Mucosa of rectum (tissue), 2 donors: ENCODE results near the gene OR5H6.
"Not testable (repeated sequence)": the region's sequence is repeated elsewhere in the genome, so short reads cannot be mapped to it uniquely, and the experiment has no call there.

Experiments
- H3K27ac ChIP-seq, 2 donors: one replicate each; pipeline ENCODE4 v1.7.0; 2013; ENCODE audit warnings: inconsistent platforms in 2 of 2, low read depth in 2 of 2, low read length in 2 of 2
- H3K27me3 ChIP-seq, 2 donors: one replicate each; pipeline ENCODE4 v1.7.0; 2013; ENCODE audit warnings: low read length in 2 of 2; ENCODE audit not compliant: control insufficient read depth in 2 of 2, insufficient read depth in 2 of 2
- H3K36me3 ChIP-seq, 2 donors: one replicate each; pipeline ENCODE4 v1.7.0; 2013; ENCODE audit warnings: low read length in 2 of 2; ENCODE audit not compliant: control insufficient read depth in 2 of 2, insufficient read depth in 2 of 2
- H3K4me1 ChIP-seq, 2 donors: one replicate each; pipeline ENCODE4 v1.7.0; 2013; ENCODE audit warnings: low read length in 2 of 2, mild to moderate bottlenecking in 1 of 2; ENCODE audit not compliant: control insufficient read depth in 2 of 2, insufficient read depth in 2 of 2
- H3K4me3 ChIP-seq, 2 donors: one replicate each; pipeline ENCODE4 v1.7.0; 2013; ENCODE audit warnings: low read length in 2 of 2
- H3K9ac ChIP-seq, 2 donors: one replicate each; pipeline ENCODE4 v1.7.0; 2013; ENCODE audit warnings: low read length in 2 of 2, low read depth in 1 of 2, mild to moderate bottlenecking in 1 of 2
- H3K9me3 ChIP-seq, 2 donors: one replicate each; pipeline ENCODE4 v1.7.0; 2013; ENCODE audit warnings: low read length in 2 of 2; ENCODE audit not compliant: control insufficient read depth in 2 of 2
- donor health status: healthy.
- donor health status: Normal muscosa, but diverticular disease.

The OR5H6 gene

GRCh38 chr3:98263944-98264343 lies at the start of gene OR5H6:
OR5H6 (plus strand) TSS chr3:98264244; CDS start chr3:98264333, 89 bp downstream.
- Histone ChIP-seq H3K27ac (no peak within 1 kb of the TSS), H3K9me3 (no peaks in the 10 kb centered on the region), H3K27me3 (no peaks in the 10 kb centered on the region), H3K36me3 (no peaks in the 10 kb centered on the region), H3K4me3 (no peak within 1 kb of the TSS), H3K9ac (no peak within 1 kb of the TSS), H3K4me1 (no peaks in the 10 kb centered on the region)

GRCh38 chr3:98215051-98215450 lies 49.0 kb upstream of the OR5H6 start:
- Histone ChIP-seq H3K27me3 (no peaks in the 10 kb centered on the region), H3K9ac (no peak overlapping the region), H3K36me3 (no peaks in the 10 kb centered on the region), H3K27ac (no peak overlapping the region), H3K4me1 (no peaks in the 10 kb centered on the region), H3K9me3 (no peaks in the 10 kb centered on the region), H3K4me3 (no peak overlapping the region)

- H3K4me1 ChIP-seq = no peaks in the 10 kb centered on the region
- H3K9ac ChIP-seq = no peak overlapping the region
- H3K27me3 ChIP-seq = no peaks in the 10 kb centered on the region
- H3K9me3 ChIP-seq = no peaks in the 10 kb centered on the region
- H3K27ac ChIP-seq = no peak overlapping the region
- H3K4me3 ChIP-seq = no peak overlapping the region
- no peaks in the 10 kb centered on the region for H3K36me3 ChIP-seq
Measured at GRCh38 chr3:98223907-98224672, 40.0 kb upstream of the OR5H6 start.

- Histone ChIP-seq H3K36me3 (no peaks in the 10 kb centered on the region), H3K9me3 (no peaks in the 10 kb centered on the region), H3K27ac (no peak overlapping the region), H3K27me3 (no peaks in the 10 kb centered on the region), H3K4me3 (no peak overlapping the region), H3K4me1 (no peaks in the 10 kb centered on the region), H3K9ac (no peak overlapping the region)
Measured at GRCh38 chr3:98232489-98232888, 31.6 kb upstream of the OR5H6 start.

GRCh38 chr3:98233468-98233867 lies 30.6 kb upstream of the OR5H6 start:
- no peaks in the 10 kb centered on the region for H3K4me1 ChIP-seq
- no peaks in the 10 kb centered on the region for H3K27me3 ChIP-seq
- H3K36me3 ChIP-seq = no peaks in the 10 kb centered on the region
- no peak overlapping the region for H3K27ac ChIP-seq
- H3K9me3 ChIP-seq = no peaks in the 10 kb centered on the region
- H3K4me3 ChIP-seq = no peak overlapping the region
- H3K9ac ChIP-seq = no peak overlapping the region

- Histone ChIP-seq H3K9me3 (no peaks in the 10 kb centered on the region), H3K27me3 (no peaks in the 10 kb centered on the region), H3K36me3 (no peaks in the 10 kb centered on the region), H3K4me3 (no peak overlapping the region), H3K27ac (no peak overlapping the region), H3K4me1 (no peaks in the 10 kb centered on the region), H3K9ac (no peak overlapping the region)
Measured at GRCh38 chr3:98240131-98240530, 23.9 kb upstream of the OR5H6 start.

- Histone ChIP-seq H3K4me1 (no peaks in the 10 kb centered on the region), H3K4me3 (no peak overlapping the region), H3K36me3 (no peaks in the 10 kb centered on the region), H3K9me3 (no peaks in the 10 kb centered on the region), H3K27me3 (no peaks in the 10 kb centered on the region), H3K9ac (no peak overlapping the region), H3K27ac (no peak overlapping the region)
Measured at GRCh38 chr3:98242155-98242554, 21.9 kb upstream of the OR5H6 start.

GRCh38 chr3:98243843-98244242 lies 20.2 kb upstream of the OR5H6 start:
- no peak overlapping the region for H3K9ac ChIP-seq
- H3K9me3 ChIP-seq = no peaks in the 10 kb centered on the region
- no peak overlapping the region for H3K27ac ChIP-seq
- no peaks in the 10 kb centered on the region for H3K36me3 ChIP-seq
- no peaks in the 10 kb centered on the region for H3K27me3 ChIP-seq
- no peaks in the 10 kb centered on the region for H3K4me1 ChIP-seq
- H3K4me3 ChIP-seq = no peak overlapping the region

- Histone ChIP-seq H3K4me1 (no peaks in the 10 kb centered on the region), H3K36me3 (no peaks in the 10 kb centered on the region), H3K27me3 (no peaks in the 10 kb centered on the region), H3K9ac (no peak overlapping the region), H3K27ac (no peak overlapping the region), H3K9me3 (no peaks in the 10 kb centered on the region), H3K4me3 (no peak overlapping the region)
Measured at GRCh38 chr3:98246142-98246541, 17.9 kb upstream of the OR5H6 start.

- H3K9me3 ChIP-seq, H3K4me1 ChIP-seq, H3K27ac ChIP-seq, H3K9ac ChIP-seq, H3K27me3 ChIP-seq, H3K4me3 ChIP-seq, H3K36me3 ChIP-seq: not testable (repeated sequence)
Measured at GRCh38 chr3:98256026-98256425, 8.0 kb upstream of the OR5H6 start.
